IMR-90 (cell line): Measurements from ENCODE around the gene PCGF3. TPM values are rescaled to one million over a fixed set of nuclear protein-coding genes. Genes with fewer than 3 reads are reported as not detected.

Source experiments
- FOS ChIP-seq: fragments of 150-350 bp; IDR thresholded peaks from 2 replicates; pipeline ENCODE4 v1.6.1; 2016; ENCODE audit warnings: low read depth, low read length
- MXI1 ChIP-seq: IDR thresholded peaks from 2 replicates; pipeline ENCODE4 v1.6.1; 2012; ENCODE audit warnings: low read depth, mild to moderate bottlenecking, low read length, moderate library complexity, borderline replicate concordance
- NFE2L2 ChIP-seq: fragments of 150-350 bp; IDR thresholded peaks from 2 replicates; pipeline ENCODE4 v1.6.1; 2016; ENCODE audit warnings: low read depth, mild to moderate bottlenecking, low read length
- RAD21 ChIP-seq: IDR thresholded peaks from 2 replicates; pipeline ENCODE4 v1.6.1; 2012; ENCODE audit warnings: low read length, improper control_type of control experiment
- SMC3 ChIP-seq: fragments of 150-350 bp; IDR thresholded peaks from 2 replicates; pipeline ENCODE4 v1.6.1; 2016; ENCODE audit warnings: low read depth, mild to moderate bottlenecking, antibody characterized with exemption, low read length, moderate library complexity
- polyA plus RNA-seq, 3 experiments: library from polyadenylated mRNA; depleted of rRNA; stranded (reverse); fragments of >200 nt; gene quantifications; 2 replicates each; pipeline ENCODE4 v1.2.3, GENCODE V29; 2012; ENCODE audit warnings: low replicate concordance in 1 of 3
- total RNA-seq: library from RNA; depleted of rRNA; stranded (reverse); fragments of >200 nt; gene quantifications from 2 replicates; pipeline ENCODE4 v1.2.3, GENCODE V29; 2012
- TF ChIP-seq, protein P1 (sequence below): fragments of 150-350 bp; IDR thresholded peaks from 2 replicates; pipeline ENCODE4 v1.6.1; 2016; ENCODE audit warnings: low read depth, mild to moderate bottlenecking, low read length, moderate library complexity, borderline replicate concordance

PCGF3 gene
- total and polyA plus RNA-seq, 2 of the 4 experiments (the other 2 are of a cell fraction): 40.0 to 55.3 TPM

DNA sequence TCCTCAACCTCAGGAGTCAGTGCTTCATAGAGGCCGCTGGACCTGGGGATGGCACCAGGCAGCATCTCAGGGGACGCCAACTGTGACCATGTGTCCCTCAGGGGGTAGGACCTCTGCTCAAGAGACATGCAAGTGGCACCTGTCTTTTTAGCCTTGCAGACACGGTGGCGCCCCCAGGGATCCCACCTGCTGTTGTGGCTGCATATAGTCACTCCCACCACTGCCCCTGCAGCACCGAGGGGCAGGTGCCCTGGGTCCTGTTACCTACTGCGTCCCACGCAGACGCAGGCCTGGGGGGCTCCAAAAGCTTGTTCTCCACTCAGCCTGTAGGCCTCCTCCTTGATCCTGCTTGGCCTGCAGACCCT is 28.8 kb upstream of the PCGF3 start (continued):
- TF ChIP-seq MXI1 (no peak), SMC3 (no peak), NFE2L2 (no peak), FOS (no peak), RAD21 (no peak)
- TF ChIP-seq, protein P1, sequence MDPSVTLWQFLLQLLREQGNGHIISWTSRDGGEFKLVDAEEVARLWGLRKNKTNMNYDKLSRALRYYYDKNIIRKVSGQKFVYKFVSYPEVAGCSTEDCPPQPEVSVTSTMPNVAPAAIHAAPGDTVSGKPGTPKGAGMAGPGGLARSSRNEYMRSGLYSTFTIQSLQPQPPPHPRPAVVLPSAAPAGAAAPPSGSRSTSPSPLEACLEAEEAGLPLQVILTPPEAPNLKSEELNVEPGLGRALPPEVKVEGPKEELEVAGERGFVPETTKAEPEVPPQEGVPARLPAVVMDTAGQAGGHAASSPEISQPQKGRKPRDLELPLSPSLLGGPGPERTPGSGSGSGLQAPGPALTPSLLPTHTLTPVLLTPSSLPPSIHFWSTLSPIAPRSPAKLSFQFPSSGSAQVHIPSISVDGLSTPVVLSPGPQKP: no peak
